IMR-90 (cell line): Measurements from ENCODE around the gene TMEM212. TPM values are rescaled to one million over a fixed set of nuclear protein-coding genes. Genes with fewer than 3 reads are reported as not detected.

ENCODE experiments used
- ATAC-seq: fragments of 200-7000 bp; cut with Tn5 transposase; 2 replicates; pipeline ENCODE4 v1.9.1; 2020; ENCODE audit warnings: low read depth, mild to moderate bottlenecking, moderate library complexity
- BruUV-seq: library from RNA; stranded (reverse); fragments of 400-500 nt; replicated peaks from 2 replicates; lab custom pipeline; 2021; lab: Mats Ljungman, UMichigan
- CTCF ChIA-PET: fragments of 300-600 bp; formaldehyde crosslinking; extraction: SDS; loops from one replicate; lab custom pipeline; 2021; ENCODE audit warnings: antibody characterized with exemption; lab: Yijun Ruan, JAX
- POLR2A ChIA-PET: fragments of 300-600 bp; sonication (Branson Sonifier 250); formaldehyde crosslinking; loops from one replicate; lab custom pipeline; 2022; ENCODE audit warnings: antibody characterized with exemption; ENCODE audit not compliant: unreplicated experiment; lab: Charles Lee
- DNase-seq: peaks from one replicate; pipeline ENCODE4 v3.0.0; 2013
- H2AFZ ChIP-seq: replicated peaks from 2 replicates; pipeline ENCODE3; 2013; ENCODE audit warnings: low read length, mild to moderate bottlenecking; ENCODE audit not compliant: poor library complexity
- H2AK5ac ChIP-seq: 2 replicates; pipeline ENCODE4 v1.6.1; 2013; ENCODE audit warnings: low read depth, low read length, inconsistent platforms
- H2AK9ac ChIP-seq: replicated peaks from 2 replicates; pipeline ENCODE3; 2013; ENCODE audit warnings: mild to moderate bottlenecking, low read depth, low read length, moderate library complexity; ENCODE audit not compliant: poor library complexity
- H2BK120ac ChIP-seq: 2 replicates; pipeline ENCODE4 v1.6.1; 2013; ENCODE audit warnings: low read depth, low read length, inconsistent platforms
- H2BK15ac ChIP-seq: 3 replicates; pipeline ENCODE4 v1.6.1; 2013; ENCODE audit warnings: low read depth, low read length, inconsistent platforms
- H2BK20ac ChIP-seq: 2 replicates; pipeline ENCODE4 v1.6.1; 2013; ENCODE audit warnings: low read depth, mild to moderate bottlenecking, inconsistent platforms, low read length, moderate library complexity
- H2BK5ac ChIP-seq: 2 replicates; pipeline ENCODE4 v1.6.1; 2013; ENCODE audit warnings: mild to moderate bottlenecking, low read depth, low read length, inconsistent platforms; ENCODE audit not compliant: poor library complexity, severe bottlenecking
- H3K14ac ChIP-seq: replicated peaks from 2 replicates; pipeline ENCODE4 v1.6.1; 2013; ENCODE audit warnings: low read depth, low read length, inconsistent platforms
- H3K18ac ChIP-seq: 2 replicates; pipeline ENCODE4 v1.6.1; 2013; ENCODE audit warnings: low read depth, low read length, control low read depth
- H3K23ac ChIP-seq: 2 replicates; pipeline ENCODE4 v1.6.1; 2013; ENCODE audit warnings: low read depth, low read length, inconsistent platforms
- H3K27ac ChIP-seq: 2 replicates; pipeline ENCODE4 v1.5.1; 2013; ENCODE audit warnings: mild to moderate bottlenecking, control low read depth, low read length; ENCODE audit not compliant: insufficient read depth
- H3K27me3 ChIP-seq: 2 replicates; pipeline ENCODE4 v1.6.1; 2013; ENCODE audit warnings: low read length; ENCODE audit not compliant: control insufficient read depth, insufficient read depth
- H3K36me3 ChIP-seq: 2 replicates; pipeline ENCODE4 v1.6.1; 2013; ENCODE audit warnings: low read length, mixed read lengths; ENCODE audit not compliant: control insufficient read depth, insufficient read depth
- H3K4ac ChIP-seq: 2 replicates; pipeline ENCODE4 v1.6.1; 2013; ENCODE audit warnings: low read depth, low read length, inconsistent platforms
- H3K4me1 ChIP-seq: 2 replicates; pipeline ENCODE4 v1.6.1; 2013; ENCODE audit warnings: low read length, mixed read lengths; ENCODE audit not compliant: control insufficient read depth, insufficient read depth
- H3K4me2 ChIP-seq: 2 replicates; pipeline ENCODE4 v1.6.1; 2013; ENCODE audit warnings: low read depth, mild to moderate bottlenecking, control low read depth, low read length, moderate library complexity
- H3K4me3 ChIP-seq: 2 replicates; pipeline ENCODE4 v1.5.1; 2013; ENCODE audit warnings: low read depth, mild to moderate bottlenecking, control low read depth, low read length, moderate library complexity; ENCODE audit not compliant: insufficient read depth
- H3K56ac ChIP-seq: 2 replicates; pipeline ENCODE4 v1.6.1; 2013; ENCODE audit warnings: low read length, inconsistent platforms; ENCODE audit not compliant: insufficient read depth; ENCODE audit errors: extremely low read depth
- H3K79me1 ChIP-seq, 2 experiments: 2 replicates each; pipeline ENCODE4 v1.6.1; 2013; ENCODE audit warnings: low read length in 2 of 2, inconsistent platforms in 1 of 2, low read depth in 1 of 2
- H3K9ac ChIP-seq: 2 replicates; pipeline ENCODE4 v1.6.1; 2013; ENCODE audit warnings: low read depth, low read length, control low read depth
- H3K9me1 ChIP-seq: 2 replicates; pipeline ENCODE4 v1.6.1; 2013; ENCODE audit warnings: low read length, inconsistent platforms; ENCODE audit not compliant: insufficient read depth
- H3K9me3 ChIP-seq: 2 replicates; pipeline ENCODE4 v1.6.1; 2013; ENCODE audit warnings: low read length; ENCODE audit not compliant: control insufficient read depth, insufficient read depth
- H4K20me1 ChIP-seq: 2 replicates; pipeline ENCODE4 v1.6.1; 2013; ENCODE audit warnings: low read length, inconsistent platforms; ENCODE audit not compliant: insufficient read depth
- H4K5ac ChIP-seq: 2 replicates; pipeline ENCODE4 v1.6.1; 2013; ENCODE audit warnings: mild to moderate bottlenecking, low read depth, low read length, control low read depth
- H4K8ac ChIP-seq, 2 experiments: 2 replicates each; pipeline ENCODE4 v1.6.1; 2013; ENCODE audit warnings: low read depth in 2 of 2, low read length in 2 of 2, control low read depth in 1 of 2, inconsistent platforms in 1 of 2
- H4K91ac ChIP-seq: 2 replicates; pipeline ENCODE4 v1.6.1; 2013; ENCODE audit warnings: low read depth, low read length, inconsistent platforms; ENCODE audit not compliant: insufficient read depth
- BHLHE40 ChIP-seq: fragments of 150-350 bp; IDR thresholded peaks from 2 replicates; pipeline ENCODE4 v1.6.1; 2016; ENCODE audit warnings: mild to moderate bottlenecking, low read depth, low read length
- CEBPB ChIP-seq: IDR thresholded peaks from 2 replicates; pipeline ENCODE4 v1.6.1; 2012; ENCODE audit warnings: low read depth, low read length, improper control_type of control experiment
- CHD1 ChIP-seq: IDR thresholded peaks from 2 replicates; pipeline ENCODE4 v1.6.1; 2012; ENCODE audit warnings: low read depth, low read length, improper control_type of control experiment
- FOS ChIP-seq: fragments of 150-350 bp; IDR thresholded peaks from 2 replicates; pipeline ENCODE4 v1.6.1; 2016; ENCODE audit warnings: low read depth, low read length
- MAFK ChIP-seq: IDR thresholded peaks from 2 replicates; pipeline ENCODE4 v1.6.1; 2012; ENCODE audit warnings: low read depth, low read length, improper control_type of control experiment
- MAZ ChIP-seq: IDR thresholded peaks from 2 replicates; pipeline ENCODE4 v1.6.1; 2012; ENCODE audit warnings: low read depth, mild to moderate bottlenecking, low read length, improper control_type of control experiment, moderate library complexity, borderline replicate concordance
- MXI1 ChIP-seq: IDR thresholded peaks from 2 replicates; pipeline ENCODE4 v1.6.1; 2012; ENCODE audit warnings: low read depth, mild to moderate bottlenecking, low read length, moderate library complexity, borderline replicate concordance
- NFE2L2 ChIP-seq: fragments of 150-350 bp; IDR thresholded peaks from 2 replicates; pipeline ENCODE4 v1.6.1; 2016; ENCODE audit warnings: low read depth, mild to moderate bottlenecking, low read length
- POLR2A ChIP-seq: IDR thresholded peaks from 2 replicates; pipeline ENCODE4 v1.6.1; 2012; ENCODE audit warnings: mild to moderate bottlenecking, low read depth, low read length
- RAD21 ChIP-seq: IDR thresholded peaks from 2 replicates; pipeline ENCODE4 v1.6.1; 2012; ENCODE audit warnings: low read length, improper control_type of control experiment
- RCOR1 ChIP-seq: IDR thresholded peaks from 2 replicates; pipeline ENCODE4 v1.6.1; 2012; ENCODE audit warnings: mild to moderate bottlenecking, low read length, improper control_type of control experiment; ENCODE audit not compliant: insufficient replicate concordance
- RFX5 ChIP-seq: IDR thresholded peaks from 2 replicates; pipeline ENCODE4 v1.8.0; 2012; ENCODE audit warnings: low read depth, mild to moderate bottlenecking, low read length, moderate library complexity
- SMC3 ChIP-seq: fragments of 150-350 bp; IDR thresholded peaks from 2 replicates; pipeline ENCODE4 v1.6.1; 2016; ENCODE audit warnings: low read depth, mild to moderate bottlenecking, antibody characterized with exemption, low read length, moderate library complexity
- WGBS, 2 experiments: methylation state at CpG; one replicate each; pipeline versions ENCODE4 v1.1.5 to v1.1.7; 2013; ENCODE audit warnings: missing lambda C conversion rate in 2 of 2; ENCODE audit not compliant: insufficient read length in 1 of 2; ENCODE audit errors: extremely low coverage in 2 of 2; 5-methylcytosine and 5-hydroxymethylcytosine counted together
- dilution Hi-C: fragments of 300-500 bp; cut with HindIII; formaldehyde crosslinking; loops from one replicate; pipeline ENCODE4 v1.14.3; 2018; ENCODE audit warnings: low sequenced_read_pairs; ENCODE audit not compliant: unreplicated experiment
- in situ Hi-C: fragments of 300-500 bp; cut with MboI; formaldehyde crosslinking; loops from 3 replicates; pipeline ENCODE4 v1.14.3; 2019; ENCODE audit warnings: low sequenced_read_pairs, inconsistent platforms, mixed read lengths
- intact Hi-C: fragments of 100-400 bp; cut with micrococcal nuclease; formaldehyde crosslinking; loops from 2 replicates; pipeline ENCODE4 v1.10.0; 2022
- polyA plus RNA-seq, 3 experiments: library from polyadenylated mRNA; depleted of rRNA; stranded (reverse); fragments of >200 nt; gene quantifications; 2 replicates each; pipeline ENCODE4 v1.2.3, GENCODE V29; 2012; ENCODE audit warnings: low replicate concordance in 1 of 3
- total RNA-seq: library from RNA; depleted of rRNA; stranded (reverse); fragments of >200 nt; gene quantifications from 2 replicates; pipeline ENCODE4 v1.2.3, GENCODE V29; 2012
- TF ChIP-seq, protein P1 (sequence below): fragments of 150-350 bp; IDR thresholded peaks from 2 replicates; pipeline ENCODE4 v1.6.1; 2017; ENCODE audit warnings: mild to moderate bottlenecking, antibody characterized with exemption, low read length, low read depth
- TF ChIP-seq, protein P2 (sequence below): conservative IDR thresholded peaks from 2 replicates; pipeline ENCODE4 v1.5.1; 2012; ENCODE audit warnings: mild to moderate bottlenecking, low read depth, low read length, improper control_type of control experiment
- TF ChIP-seq, protein P3 (sequence below): fragments of 150-350 bp; IDR thresholded peaks from 2 replicates; pipeline ENCODE4 v1.6.1; 2016; ENCODE audit warnings: low read depth, mild to moderate bottlenecking, low read length, moderate library complexity, borderline replicate concordance

Gene TMEM212
- total and polyA plus RNA-seq, 2 of the 4 experiments (the other 2 are of a cell fraction), result not detected

DNA sequence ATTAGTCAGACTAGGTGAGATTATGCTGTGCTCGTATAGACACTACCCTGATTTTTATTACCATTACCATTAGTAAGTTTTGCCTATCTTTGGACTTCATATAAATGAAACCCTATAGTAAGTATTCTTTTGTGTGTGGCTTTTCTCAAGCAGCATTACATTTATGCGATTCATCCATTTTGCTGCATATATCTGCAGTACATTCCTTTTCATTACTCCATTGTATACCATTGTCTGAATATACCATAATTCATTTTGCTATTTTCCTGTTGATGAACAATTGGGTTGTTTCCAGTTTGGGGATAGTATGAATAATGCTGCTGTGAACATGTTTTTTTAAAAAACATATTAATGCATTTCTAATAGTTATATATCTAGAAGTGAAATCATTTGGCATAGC lies 45.3 kb downstream of the TMEM212 start:
- no CpG with 5 or more reads among the region's 2 CpGs for WGBS, 2 experiments
- no peak overlapping the region for H3K18ac ChIP-seq
- no peak overlapping the region for H3K9ac ChIP-seq
- no peak overlapping the region for H4K91ac ChIP-seq
- no peak overlapping the region for H2AFZ ChIP-seq
- ChIA-PET CTCF (no interaction called here), POLR2A (no interaction called here)
- peak; percentile 49 for DNase-seq
- H3K36me3 ChIP-seq, result no peaks in the 10 kb centered on the region
- no peak overlapping the region for H4K8ac ChIP-seq
- no peaks in the 10 kb centered on the region for H3K9me1 ChIP-seq
- H3K79me1 ChIP-seq, result no peaks in the 10 kb centered on the region
- H2BK15ac ChIP-seq, result no peak overlapping the region
- H3K4me1 ChIP-seq, result no peaks in the 10 kb centered on the region
- in situ Hi-C loops (no loop called here), dilution Hi-C loops (no loop called here), intact Hi-C loops (no loop called here)
- BruUV-seq, result no TSS peak
- H3K9me3 ChIP-seq, result no peaks in the 10 kb centered on the region
- no peak overlapping the region for H2BK5ac ChIP-seq
- no peak overlapping the region for H3K23ac ChIP-seq
- no peak overlapping the region for H3K14ac ChIP-seq
- H3K4me3 ChIP-seq, result no peak overlapping the region
- no peak overlapping the region for H2AK9ac ChIP-seq
- no peaks in the 10 kb centered on the region for H4K20me1 ChIP-seq
- no peak overlapping the region for H4K5ac ChIP-seq
- no peak overlapping the region for H3K56ac ChIP-seq
- H3K27me3 ChIP-seq, result no peaks in the 10 kb centered on the region
- H3K4me2 ChIP-seq, result no peak overlapping the region
- H2AK5ac ChIP-seq, result no peak overlapping the region
- no peak overlapping the region for H3K27ac ChIP-seq
- no peak for ATAC-seq
- no peak overlapping the region for H3K4ac ChIP-seq
- H2BK20ac ChIP-seq, result no peak overlapping the region
- TF ChIP-seq RCOR1 (no peak), FOS (no peak), MAFK (no peak), MXI1 (no peak), SMC3 (no peak), RFX5 (no peak), MAZ (no peak), BHLHE40 (no peak), NFE2L2 (no peak), POLR2A (no peak), CHD1 (no peak), CEBPB (no peak), RAD21 (no peak)
- TF ChIP-seq, protein P1, sequence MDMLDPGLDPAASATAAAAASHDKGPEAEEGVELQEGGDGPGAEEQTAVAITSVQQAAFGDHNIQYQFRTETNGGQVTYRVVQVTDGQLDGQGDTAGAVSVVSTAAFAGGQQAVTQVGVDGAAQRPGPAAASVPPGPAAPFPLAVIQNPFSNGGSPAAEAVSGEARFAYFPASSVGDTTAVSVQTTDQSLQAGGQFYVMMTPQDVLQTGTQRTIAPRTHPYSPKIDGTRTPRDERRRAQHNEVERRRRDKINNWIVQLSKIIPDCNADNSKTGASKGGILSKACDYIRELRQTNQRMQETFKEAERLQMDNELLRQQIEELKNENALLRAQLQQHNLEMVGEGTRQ, result no peak
- TF ChIP-seq, protein P2, sequence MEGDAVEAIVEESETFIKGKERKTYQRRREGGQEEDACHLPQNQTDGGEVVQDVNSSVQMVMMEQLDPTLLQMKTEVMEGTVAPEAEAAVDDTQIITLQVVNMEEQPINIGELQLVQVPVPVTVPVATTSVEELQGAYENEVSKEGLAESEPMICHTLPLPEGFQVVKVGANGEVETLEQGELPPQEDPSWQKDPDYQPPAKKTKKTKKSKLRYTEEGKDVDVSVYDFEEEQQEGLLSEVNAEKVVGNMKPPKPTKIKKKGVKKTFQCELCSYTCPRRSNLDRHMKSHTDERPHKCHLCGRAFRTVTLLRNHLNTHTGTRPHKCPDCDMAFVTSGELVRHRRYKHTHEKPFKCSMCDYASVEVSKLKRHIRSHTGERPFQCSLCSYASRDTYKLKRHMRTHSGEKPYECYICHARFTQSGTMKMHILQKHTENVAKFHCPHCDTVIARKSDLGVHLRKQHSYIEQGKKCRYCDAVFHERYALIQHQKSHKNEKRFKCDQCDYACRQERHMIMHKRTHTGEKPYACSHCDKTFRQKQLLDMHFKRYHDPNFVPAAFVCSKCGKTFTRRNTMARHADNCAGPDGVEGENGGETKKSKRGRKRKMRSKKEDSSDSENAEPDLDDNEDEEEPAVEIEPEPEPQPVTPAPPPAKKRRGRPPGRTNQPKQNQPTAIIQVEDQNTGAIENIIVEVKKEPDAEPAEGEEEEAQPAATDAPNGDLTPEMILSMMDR, result no peak
- TF ChIP-seq, protein P3, sequence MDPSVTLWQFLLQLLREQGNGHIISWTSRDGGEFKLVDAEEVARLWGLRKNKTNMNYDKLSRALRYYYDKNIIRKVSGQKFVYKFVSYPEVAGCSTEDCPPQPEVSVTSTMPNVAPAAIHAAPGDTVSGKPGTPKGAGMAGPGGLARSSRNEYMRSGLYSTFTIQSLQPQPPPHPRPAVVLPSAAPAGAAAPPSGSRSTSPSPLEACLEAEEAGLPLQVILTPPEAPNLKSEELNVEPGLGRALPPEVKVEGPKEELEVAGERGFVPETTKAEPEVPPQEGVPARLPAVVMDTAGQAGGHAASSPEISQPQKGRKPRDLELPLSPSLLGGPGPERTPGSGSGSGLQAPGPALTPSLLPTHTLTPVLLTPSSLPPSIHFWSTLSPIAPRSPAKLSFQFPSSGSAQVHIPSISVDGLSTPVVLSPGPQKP, result no peak
- no peak overlapping the region for H2BK120ac ChIP-seq
